CD4-positive, alpha-beta T cell treated with Interferon gamma for 1 hour (primary cell): ENCODE measurements around the gene SLC2A6.

Experiments
- DNase-seq: peaks from one replicate; pipeline ENCODE4 v3.0.0-alpha.2; 2020

The SLC2A6 gene

GRCh38 chr9:133476036-133476931 is 2.6 kb downstream of the SLC2A6 start:
- DNase-seq, result peak; percentile 61

DNA sequence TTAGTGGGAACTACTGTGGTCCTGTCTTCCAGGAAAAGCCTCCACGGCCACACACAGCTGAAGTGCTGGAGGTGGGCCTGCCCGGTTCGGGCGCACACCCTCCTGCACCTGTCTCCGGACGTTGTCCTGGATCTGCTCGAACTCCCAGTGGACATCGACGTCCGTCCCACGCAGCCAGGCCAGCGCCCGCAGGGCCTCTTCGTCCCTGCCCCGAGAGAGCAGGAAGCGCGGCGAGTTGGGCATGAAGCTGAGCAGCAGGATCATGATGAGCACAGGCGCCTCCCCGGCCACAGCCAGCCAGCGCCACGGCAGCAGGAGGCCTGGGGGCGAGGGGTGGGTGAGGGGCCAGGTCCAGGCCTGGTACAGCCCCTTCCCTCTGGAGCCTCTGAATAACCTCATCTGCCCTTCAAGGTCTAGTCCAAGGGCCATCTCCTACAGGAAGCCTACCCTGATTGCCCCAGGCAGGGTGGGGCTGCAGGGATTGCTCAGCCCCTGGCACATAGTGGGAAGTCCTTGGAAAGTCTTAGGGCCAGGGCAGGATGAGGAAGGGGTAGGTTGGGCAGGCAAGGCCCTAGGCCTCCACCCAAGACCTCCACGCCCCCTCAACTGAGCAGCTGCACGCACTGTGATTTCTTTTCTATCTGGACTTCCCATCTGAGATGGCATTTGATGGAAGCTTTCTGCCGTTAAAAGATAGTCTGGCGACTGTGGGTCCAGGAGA is 3.4 kb downstream of the SLC2A6 start:
- no peak for DNase-seq

- DNase-seq, result no peak
Observed at GRCh38 chr9:133474853-133475252, 4.0 kb downstream of the SLC2A6 start.

GRCh38 chr9:133474215-133474614 is 4.7 kb downstream of the SLC2A6 start:
- DNase-seq, result peak; percentile 18

GRCh38 chr9:133473743-133474142 is 5.2 kb downstream of the SLC2A6 start:
- no peak for DNase-seq

GRCh38 chr9:133472753-133473378 is 6.0 kb downstream of the SLC2A6 start:
- peak; percentile 38 for DNase-seq

- no peak for DNase-seq
Observed at GRCh38 chr9:133472277-133472645, 6.6 kb downstream of the SLC2A6 start.

DNA sequence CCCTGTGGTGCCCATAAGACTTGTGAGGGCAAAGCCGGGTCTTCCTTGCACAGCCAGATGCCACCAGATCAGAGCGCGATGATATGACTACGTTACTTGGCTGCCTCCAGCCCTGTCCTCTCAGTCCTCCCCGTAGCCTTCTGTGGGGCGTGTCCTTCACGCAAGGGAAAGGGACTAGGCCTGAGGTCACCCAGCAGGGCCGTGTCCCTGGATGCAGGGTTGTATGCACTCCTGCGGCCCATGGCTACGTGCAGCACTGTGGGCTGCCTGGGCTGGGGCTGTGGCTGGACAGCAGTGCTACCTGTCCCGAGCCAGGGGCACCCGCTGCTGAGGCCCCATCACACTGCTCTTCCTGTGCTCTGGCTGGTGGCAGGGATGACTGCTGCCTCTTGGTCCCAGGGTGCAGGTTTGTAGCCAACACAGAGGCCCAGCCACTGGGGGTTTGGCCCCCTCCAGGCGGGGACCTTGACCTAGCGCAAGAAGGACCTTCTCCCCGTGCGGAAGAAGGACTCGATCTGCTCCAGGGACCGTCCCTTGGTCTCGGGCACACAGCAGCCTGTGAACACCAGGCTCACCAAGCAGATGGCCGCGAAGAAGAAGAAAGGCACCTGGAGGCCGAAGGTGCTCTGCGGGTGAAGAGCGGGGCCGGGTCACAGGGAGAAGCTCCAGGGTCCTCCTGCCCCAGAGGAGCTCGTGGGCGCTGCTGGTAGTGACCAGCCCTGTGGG is 7.2 kb downstream of the SLC2A6 start:
- no peak for DNase-seq

DNA sequence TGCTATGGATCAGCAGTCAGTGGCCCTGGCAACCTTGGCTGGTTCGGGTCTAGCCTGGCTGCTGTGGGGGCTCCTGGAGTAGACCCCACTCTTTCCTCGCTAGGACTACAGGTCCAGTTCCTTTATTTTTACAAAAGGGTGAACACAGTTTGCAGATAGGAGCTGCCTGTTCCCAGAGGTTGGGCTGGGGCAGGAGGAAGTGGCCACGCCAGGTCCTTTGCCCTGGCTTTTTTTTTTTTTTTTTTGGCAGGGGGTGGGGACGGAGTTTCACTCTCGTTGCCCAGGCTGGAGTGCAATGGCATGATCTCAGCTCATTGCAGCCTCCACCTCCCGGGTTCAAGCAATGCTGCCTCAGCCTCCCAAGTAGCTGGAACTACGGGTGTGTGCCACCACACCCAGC is 7.9 kb downstream of the SLC2A6 start:
- DNase-seq, result peak; percentile 5

GRCh38 chr9:133470427-133470924 is 8.4 kb downstream of the SLC2A6 start:
- DNase-seq, result no peak

- DNase-seq, result no peak
Observed at GRCh38 chr9:133468777-133469421, 10.0 kb downstream of the SLC2A6 start.

DNA sequence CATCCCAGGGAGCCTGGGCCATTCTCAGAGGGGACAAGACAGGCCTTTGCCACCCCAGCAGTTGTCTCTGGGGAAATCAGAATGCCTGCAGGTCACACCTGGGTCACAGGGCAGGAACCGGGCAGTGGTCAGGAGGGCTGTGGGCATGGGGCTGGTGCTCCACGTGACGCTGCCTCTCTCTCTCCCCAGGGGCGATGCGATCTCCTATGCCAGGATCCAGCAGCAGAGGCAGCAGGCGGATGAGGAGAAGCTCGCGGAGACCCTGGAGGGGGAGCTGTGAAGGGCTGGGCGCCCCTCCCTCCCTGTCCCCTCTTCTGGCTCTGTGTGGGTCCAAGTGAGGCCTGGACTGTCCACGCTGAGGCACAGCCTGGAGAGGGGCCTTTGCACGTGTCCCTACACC is 10.5 kb downstream of the SLC2A6 start:
- no peak for DNase-seq

GRCh38 chr9:133467101-133467500 is 11.8 kb downstream of the SLC2A6 start:
- DNase-seq, result no peak

GRCh38 chr9:133465984-133466383 is 12.9 kb downstream of the SLC2A6 start:
- no peak for DNase-seq

DNA sequence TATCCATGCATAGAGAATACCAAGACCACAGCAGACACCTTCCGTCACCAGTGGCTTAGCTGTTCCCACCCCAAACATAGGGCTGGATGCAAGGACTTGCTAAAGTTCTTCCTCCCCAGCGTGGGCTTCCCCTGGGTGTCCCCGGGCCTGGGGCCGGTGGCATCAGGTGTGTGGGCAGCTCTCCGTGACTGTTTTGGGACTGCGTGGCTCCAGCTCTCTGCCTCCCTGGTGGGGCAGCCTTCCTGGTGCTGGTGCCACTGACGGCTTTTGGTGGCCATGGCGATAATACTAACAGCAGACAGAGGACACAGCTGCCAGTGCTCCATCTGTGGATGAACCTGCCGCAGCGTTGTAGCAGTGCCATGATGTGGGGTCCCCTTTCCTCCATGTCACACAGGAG is 14.3 kb downstream of the SLC2A6 start:
- no peak for DNase-seq

GRCh38 chr9:133463864-133464615 is 14.9 kb downstream of the SLC2A6 start:
- DNase-seq, result no peak

DNA sequence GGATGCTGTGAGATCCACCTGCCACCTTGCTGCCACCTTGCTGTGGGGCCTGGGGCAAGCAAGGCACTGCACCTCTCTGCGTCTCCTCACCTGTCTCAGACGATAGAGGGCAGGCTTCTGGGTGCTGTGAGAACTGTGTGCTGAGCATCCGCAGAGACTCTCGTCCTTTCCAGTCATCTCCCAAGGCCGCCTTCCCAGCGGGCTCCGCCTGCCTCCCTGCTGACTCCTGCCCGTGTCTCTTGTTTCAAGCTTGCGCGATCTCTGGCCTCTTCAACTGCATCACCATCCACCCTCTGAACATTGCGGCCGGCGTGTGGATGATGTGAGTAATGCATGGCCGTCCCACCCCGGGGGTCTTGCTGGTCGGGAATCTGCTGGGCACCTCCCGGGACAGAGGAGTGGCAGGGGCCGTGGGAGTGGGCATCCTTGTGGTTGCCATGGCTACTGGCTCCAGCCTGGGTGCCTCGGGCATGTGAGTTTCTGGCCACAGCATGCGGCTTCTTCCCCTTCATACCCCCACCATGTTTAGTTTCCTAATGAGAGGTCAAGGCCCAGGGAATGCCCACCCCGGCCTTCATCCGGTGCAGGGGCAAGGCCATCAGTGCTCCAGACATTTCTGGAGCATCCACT is 15.6 kb downstream of the SLC2A6 start:
- no peak for DNase-seq

DNA sequence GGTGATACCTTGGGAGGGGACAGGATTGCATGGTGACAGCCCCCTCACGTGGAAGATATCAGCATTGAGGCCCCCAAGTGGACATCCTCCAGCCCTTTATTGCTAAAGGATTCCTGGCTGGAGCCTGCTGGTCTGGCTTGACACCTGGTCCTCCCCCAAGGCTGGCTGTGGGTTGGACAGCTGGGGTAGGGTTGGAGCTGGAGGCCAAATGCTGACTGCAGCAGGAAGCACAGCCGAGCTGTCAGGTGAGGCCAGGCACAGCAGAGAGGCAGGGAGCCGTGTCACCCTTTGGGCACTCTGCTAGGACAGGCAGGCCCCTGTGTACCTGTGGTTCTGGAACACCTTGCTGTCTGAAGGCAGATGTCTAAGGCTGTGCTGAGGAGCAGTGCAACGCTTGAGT is 16.9 kb downstream of the SLC2A6 start:
- DNase-seq, result no peak

DNA sequence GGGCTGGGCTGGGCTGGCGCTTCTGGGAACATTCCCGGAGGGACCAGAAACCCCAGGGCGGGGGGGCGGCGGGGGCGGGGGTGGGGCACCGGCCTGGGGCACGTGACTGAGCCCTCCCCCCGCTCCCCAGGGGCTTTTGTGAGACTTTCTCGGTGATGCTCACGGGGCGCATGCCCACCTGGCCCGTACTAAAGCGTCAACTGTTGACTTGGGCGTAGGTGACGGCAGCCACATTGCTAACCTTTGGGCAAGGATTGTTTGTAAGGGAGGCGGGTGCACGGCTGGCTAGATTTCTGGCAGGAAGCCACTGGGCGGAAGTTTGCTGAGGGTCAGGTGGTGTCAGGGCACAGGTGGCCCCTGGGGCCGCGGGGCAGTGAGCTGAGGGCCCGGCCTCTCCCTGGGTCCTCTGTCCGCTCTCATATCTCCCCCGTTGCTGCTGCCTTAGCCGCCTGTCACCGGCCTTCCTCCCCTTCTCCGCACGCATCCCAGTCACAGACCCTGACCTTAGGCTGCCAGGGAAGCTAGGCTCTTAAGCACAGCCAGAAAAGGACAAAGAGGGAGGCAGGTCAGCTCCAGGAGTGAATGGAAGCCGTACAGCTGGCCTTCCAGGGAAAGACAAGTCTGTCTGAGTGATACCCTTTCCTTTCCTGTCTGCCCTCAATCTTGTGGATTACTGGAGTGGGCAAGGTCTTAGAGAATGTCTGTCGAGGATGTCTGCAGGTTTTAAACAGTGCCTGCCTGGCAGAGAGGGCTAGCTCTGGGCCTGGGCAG is 18.3 kb downstream of the SLC2A6 start:
- peak; percentile 80 for DNase-seq
